HCT116 (cell line): ENCODE data around the gene SRCIN1. TPM values are rescaled to one million over a fixed set of nuclear protein-coding genes. Genes with fewer than 3 reads are reported as not detected.

Source experiments
- ATAC-seq: fragments of 200-7000 bp; cut with Tn5 transposase; 2 replicates; pipeline ENCODE4 v1.9.1; 2020; ENCODE audit warnings: mild to moderate bottlenecking, moderate library complexity
- BruUV-seq: library from RNA; stranded (reverse); fragments of 400-500 nt; replicated peaks from 2 replicates; lab custom pipeline; 2021; lab: Mats Ljungman, UMichigan
- CTCF ChIA-PET: fragments of 300-600 bp; sonication (Branson Sonifier 250); formaldehyde crosslinking; loops from one replicate; lab custom pipeline; 2021; ENCODE audit warnings: antibody characterized with exemption; lab: Charles Lee
- POLR2A ChIA-PET: fragments of 300-600, 350-600 bp; sonication (Branson Sonifier 250); formaldehyde crosslinking; loops from one replicate; lab custom pipeline; 2021; ENCODE audit warnings: antibody characterized with exemption; lab: Charles Lee
- RAD21 ChIA-PET, 2 experiments: fragments of 300-600 bp; sonication (Branson Sonifier 250); formaldehyde crosslinking; loops; one replicate each; lab custom pipeline; 2023; ENCODE audit warnings: low total read pairs in 2 of 2; ENCODE audit not compliant: uncharacterized antibody in 2 of 2, unreplicated experiment in 2 of 2, low non-redundant PET in 1 of 2; lab: Charles Lee
- DNase-seq: peaks from one replicate; pipeline ENCODE4 v3.0.0-alpha.2; 2010; ENCODE audit warnings: low read depth, low spot score
- H2AFZ ChIP-seq: fragments of 200-600 bp; shearing (Covaris generic), sonication (generic); 2 replicates; pipeline ENCODE4 v1.6.1; 2017; ENCODE audit warnings: low read depth, mixed run types, mixed read lengths, antibody characterized with exemption, low read length; ENCODE audit not compliant: poor library complexity, severe bottlenecking
- H3K27ac ChIP-seq: 2 replicates; pipeline ENCODE4 v1.5.1; 2012; ENCODE audit warnings: low read depth, low read length
- H3K27me3 ChIP-seq: fragments of 200-600 bp; sonication (generic); 2 replicates; pipeline ENCODE4 v1.6.1; 2016; ENCODE audit warnings: mixed run types, low read length, mixed read lengths; ENCODE audit not compliant: insufficient read depth
- H3K36me3 ChIP-seq, 2 experiments: fragments of 200-500 bp in 1 of 2; fragments of 200-600 bp in 1 of 2; sonication (Bioruptor generic) in 1 of 2; sonication (generic) in 1 of 2; 2 replicates each; pipeline versions ENCODE4 v1.5.1 to v1.6.1; 2014 to 2016; ENCODE audit warnings: low read length in 2 of 2, inconsistent platforms in 1 of 2, mixed read lengths in 1 of 2, mixed run types in 1 of 2; ENCODE audit not compliant: insufficient read depth in 2 of 2, control insufficient read depth in 1 of 2
- H3K4me1 ChIP-seq, 2 experiments: fragments of 200-600 bp in 1 of 2; sonication (generic) in 1 of 2; 2 replicates each; pipeline versions ENCODE4 v1.5.1 to v1.6.1; 2012 to 2017; ENCODE audit warnings: low read length in 2 of 2, inconsistent platforms in 1 of 2, mild to moderate bottlenecking in 1 of 2, mixed read lengths in 1 of 2, mixed run types in 1 of 2, moderate library complexity in 1 of 2; ENCODE audit not compliant: insufficient read depth in 2 of 2, control insufficient read depth in 1 of 2
- H3K4me2 ChIP-seq: fragments of 200-600 bp; sonication (generic); 2 replicates; pipeline ENCODE4 v1.6.1; 2017; ENCODE audit warnings: mixed run types, low read length, mixed read lengths
- H3K4me3 ChIP-seq, 2 experiments: fragments of 200-600 bp in 1 of 2; sonication (generic) in 1 of 2; replicated peaks in 1 of 2; 2 replicates each; pipeline ENCODE4 v1.5.1; 2011 to 2016; ENCODE audit warnings: low read length in 2 of 2, control low read depth in 1 of 2, low read depth in 1 of 2, mild to moderate bottlenecking in 1 of 2, mixed read lengths in 1 of 2, mixed run types in 1 of 2
- H3K79me2 ChIP-seq: fragments of 200-600 bp; sonication (generic); 2 replicates; pipeline ENCODE4 v1.6.1; 2017; ENCODE audit warnings: mild to moderate bottlenecking, mixed run types, low read length, moderate library complexity, mixed read lengths; ENCODE audit not compliant: insufficient read depth
- H3K9ac ChIP-seq: fragments of 200-600 bp; sonication (generic); 2 replicates; pipeline ENCODE4 v1.6.1; 2016; ENCODE audit warnings: low read length, mixed read lengths
- H3K9me2 ChIP-seq: fragments of 200-600 bp; sonication (generic), shearing (Covaris generic); 2 replicates; pipeline ENCODE4 v1.6.1; 2017; ENCODE audit warnings: mixed run types, mild to moderate bottlenecking, moderate library complexity; ENCODE audit not compliant: insufficient read depth
- H3K9me3 ChIP-seq, 2 experiments: fragments of 200-500 bp in 1 of 2; fragments of 200-600 bp in 1 of 2; sonication (Bioruptor generic) in 1 of 2; sonication (generic) in 1 of 2; 2 replicates each; pipeline ENCODE4 v1.6.1; 2014 to 2017; ENCODE audit warnings: low read length in 2 of 2, mixed read lengths in 2 of 2, inconsistent platforms in 1 of 2, low read depth in 1 of 2, mild to moderate bottlenecking in 1 of 2, mixed run types in 1 of 2, moderate library complexity in 1 of 2; ENCODE audit not compliant: control insufficient read depth in 1 of 2, insufficient read depth in 1 of 2
- H4K20me1 ChIP-seq: fragments of 200-600 bp; sonication (generic), shearing (Covaris generic); 2 replicates; pipeline ENCODE4 v1.6.1; 2017; ENCODE audit warnings: mixed run types, mild to moderate bottlenecking, moderate library complexity; ENCODE audit not compliant: insufficient read depth
- CBX3 ChIP-seq: IDR thresholded peaks from 2 replicates; pipeline ENCODE4 v1.6.1; 2012; ENCODE audit warnings: low read depth
- EGR1 ChIP-seq: IDR thresholded peaks from 2 replicates; pipeline ENCODE4 v1.6.1; 2012; ENCODE audit warnings: low read depth
- ELF1 ChIP-seq: IDR thresholded peaks from 2 replicates; pipeline ENCODE4 v1.6.1; 2012; ENCODE audit warnings: low read depth, borderline replicate concordance
- EZH2phosphoT487 ChIP-seq: fragments of 200-600 bp; IDR thresholded peaks from 2 replicates; pipeline ENCODE4 v1.6.1; 2018; ENCODE audit warnings: antibody characterized with exemption, borderline replicate concordance
- POLR2A ChIP-seq: IDR thresholded peaks from 2 replicates; pipeline ENCODE4 v1.7.0; 2011; ENCODE audit warnings: borderline replicate concordance; ENCODE audit not compliant: insufficient read depth, insufficient read length; ENCODE audit errors: extremely low read depth
- POLR2AphosphoS5 ChIP-seq: IDR thresholded peaks from 2 replicates; pipeline ENCODE4 v1.6.1; 2011; ENCODE audit warnings: mild to moderate bottlenecking, low read depth, low read length, moderate library complexity
- SP1 ChIP-seq: IDR thresholded peaks from 2 replicates; pipeline ENCODE4 v1.6.1; 2012; ENCODE audit warnings: low read depth
- SRF ChIP-seq: IDR thresholded peaks from 2 replicates; pipeline ENCODE4 v1.6.1; 2012; ENCODE audit warnings: low read depth
- YY1 ChIP-seq: IDR thresholded peaks from 2 replicates; pipeline ENCODE4 v1.6.1; 2011; ENCODE audit warnings: low read length, low read depth, moderate library complexity, mild to moderate bottlenecking; ENCODE audit not compliant: insufficient replicate concordance; ENCODE audit errors: extremely low read depth
- ZBTB33 ChIP-seq: IDR thresholded peaks from 2 replicates; pipeline ENCODE4 v1.6.1; 2011; ENCODE audit warnings: mild to moderate bottlenecking, low read length, moderate library complexity; ENCODE audit not compliant: insufficient replicate concordance; ENCODE audit errors: extremely low read depth
- ZFX ChIP-seq: fragments of 450-650 bp; IDR thresholded peaks from 2 replicates; pipeline ENCODE4 v1.6.1; 2017
- ZNF274 ChIP-seq: fragments of 200-500 bp; sonication (Bioruptor generic); IDR thresholded peaks from 2 replicates; pipeline ENCODE4 v1.6.1; 2014; ENCODE audit warnings: mild to moderate bottlenecking, low read depth, low read length, inconsistent platforms
- intact Hi-C: fragments of 100-400 bp; cut with micrococcal nuclease; formaldehyde crosslinking; loops from 2 replicates; pipeline ENCODE4 v1.10.0; 2022
- total RNA-seq: library from RNA; stranded (reverse); gene quantifications from one replicate; pipeline ENCODE4 v1.2.1, GENCODE V29; 2021; ENCODE audit not compliant: unreplicated experiment
- TF ChIP-seq, protein P1 (sequence below): IDR thresholded peaks from 2 replicates; pipeline ENCODE4 v1.6.1; 2012; ENCODE audit warnings: low read depth

The SRCIN1 gene
- total RNA-seq, 1 experiment from 2014 or later: 10.5 TPM

DNA sequence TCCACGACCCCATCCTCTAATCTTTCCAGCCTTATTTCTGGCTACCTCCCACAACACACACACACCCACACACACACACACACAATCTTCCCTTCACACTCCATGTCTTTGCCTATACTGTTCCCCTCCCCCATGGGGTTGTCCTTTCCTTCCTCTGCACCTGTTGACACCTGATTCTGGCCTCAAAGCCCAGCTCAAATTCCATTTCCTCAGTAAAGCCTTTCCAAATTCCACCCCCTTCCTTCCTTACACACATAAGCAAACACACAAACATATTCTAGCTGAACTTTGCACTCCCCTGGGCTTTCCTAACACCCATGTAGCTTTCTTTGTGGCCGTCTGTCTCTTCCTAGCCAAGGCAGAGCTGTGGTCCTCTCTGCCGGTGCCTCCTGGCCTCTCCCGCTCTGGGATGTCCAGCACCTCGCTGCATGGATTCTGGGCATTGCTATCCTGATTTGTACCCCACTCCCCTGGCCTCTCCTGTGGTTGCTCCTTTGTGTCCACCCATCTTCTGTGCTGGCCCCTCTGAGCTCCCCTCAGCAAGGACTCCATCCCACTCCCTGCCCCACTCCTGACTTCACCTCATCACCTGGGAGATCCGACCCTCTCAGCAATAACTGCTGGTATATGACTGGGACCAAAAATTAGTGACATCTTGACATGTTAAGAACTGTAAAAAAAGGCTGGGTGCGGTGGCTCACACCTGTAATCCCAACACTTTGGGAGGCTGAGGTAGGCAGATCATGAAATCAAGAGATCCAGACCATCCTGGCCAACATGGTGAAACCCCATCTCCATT, 8.4 kb upstream of the SRCIN1 start:
- BruUV-seq: no TSS peak
- Histone ChIP-seq H3K79me2 (no peaks in the 10 kb centered on the region), H2AFZ (no peak overlapping the region), H3K27me3 (no peaks in the 10 kb centered on the region), H3K4me3 (no peak overlapping the region), H3K4me1 (no peaks in the 10 kb centered on the region; a peak in 1 of 4 replicates), H3K9me2 (no peaks in the 10 kb centered on the region), H3K4me2 (no peak overlapping the region), H3K9me3 (no peaks in the 10 kb centered on the region), H4K20me1 (no peaks in the 10 kb centered on the region), H3K9ac (no peak overlapping the region), H3K27ac (no peak overlapping the region), H3K36me3 (no peaks in the 10 kb centered on the region)
- TF ChIP-seq ZBTB33 (no peak), SP1 (no peak), CBX3 (no peak), POLR2AphosphoS5 (no peak), YY1 (no peak), POLR2A (no peak), SRF (no peak), EZH2phosphoT487 (no peak), ZNF274 (no peak), EGR1 (no peak), ZFX (no peak), ELF1 (no peak)
- TF ChIP-seq, protein P1, sequence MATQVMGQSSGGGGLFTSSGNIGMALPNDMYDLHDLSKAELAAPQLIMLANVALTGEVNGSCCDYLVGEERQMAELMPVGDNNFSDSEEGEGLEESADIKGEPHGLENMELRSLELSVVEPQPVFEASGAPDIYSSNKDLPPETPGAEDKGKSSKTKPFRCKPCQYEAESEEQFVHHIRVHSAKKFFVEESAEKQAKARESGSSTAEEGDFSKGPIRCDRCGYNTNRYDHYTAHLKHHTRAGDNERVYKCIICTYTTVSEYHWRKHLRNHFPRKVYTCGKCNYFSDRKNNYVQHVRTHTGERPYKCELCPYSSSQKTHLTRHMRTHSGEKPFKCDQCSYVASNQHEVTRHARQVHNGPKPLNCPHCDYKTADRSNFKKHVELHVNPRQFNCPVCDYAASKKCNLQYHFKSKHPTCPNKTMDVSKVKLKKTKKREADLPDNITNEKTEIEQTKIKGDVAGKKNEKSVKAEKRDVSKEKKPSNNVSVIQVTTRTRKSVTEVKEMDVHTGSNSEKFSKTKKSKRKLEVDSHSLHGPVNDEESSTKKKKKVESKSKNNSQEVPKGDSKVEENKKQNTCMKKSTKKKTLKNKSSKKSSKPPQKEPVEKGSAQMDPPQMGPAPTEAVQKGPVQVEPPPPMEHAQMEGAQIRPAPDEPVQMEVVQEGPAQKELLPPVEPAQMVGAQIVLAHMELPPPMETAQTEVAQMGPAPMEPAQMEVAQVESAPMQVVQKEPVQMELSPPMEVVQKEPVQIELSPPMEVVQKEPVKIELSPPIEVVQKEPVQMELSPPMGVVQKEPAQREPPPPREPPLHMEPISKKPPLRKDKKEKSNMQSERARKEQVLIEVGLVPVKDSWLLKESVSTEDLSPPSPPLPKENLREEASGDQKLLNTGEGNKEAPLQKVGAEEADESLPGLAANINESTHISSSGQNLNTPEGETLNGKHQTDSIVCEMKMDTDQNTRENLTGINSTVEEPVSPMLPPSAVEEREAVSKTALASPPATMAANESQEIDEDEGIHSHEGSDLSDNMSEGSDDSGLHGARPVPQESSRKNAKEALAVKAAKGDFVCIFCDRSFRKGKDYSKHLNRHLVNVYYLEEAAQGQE: no peak
- CTCF ChIA-PET: no interaction called here
- POLR2A ChIA-PET: no interaction called here
- RAD21 ChIA-PET: no interaction called here
- intact Hi-C loops: no loop called here
- no peak for DNase-seq
- no peak for ATAC-seq
